ENCODE results near the gene RFX1. TPM values are rescaled to one million over a fixed set of nuclear protein-coding genes. Genes with fewer than 3 reads are reported as not detected.

RFX1 gene
- total and polyA plus RNA-seq, 2 experiments from 2014 or later, result 8.9 to 11.8 TPM

DNA sequence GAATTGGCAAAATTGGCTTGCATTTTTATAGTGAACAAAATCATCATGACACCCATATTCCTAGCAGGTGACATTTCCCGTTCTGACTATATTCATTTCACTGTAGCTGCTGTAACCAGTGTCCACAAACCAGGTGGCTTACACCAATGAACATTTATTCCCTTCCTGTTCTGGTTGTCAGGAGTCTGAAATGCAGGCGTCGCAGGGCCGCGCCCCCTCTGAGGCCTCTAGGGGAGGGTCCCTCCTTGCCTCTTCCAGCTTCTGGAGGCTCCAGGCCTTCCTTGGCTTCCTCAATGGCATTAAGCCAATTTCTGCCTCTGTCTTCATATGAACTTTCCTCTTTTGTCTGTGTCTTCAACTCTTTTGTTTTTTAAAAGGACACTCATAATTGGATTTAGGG, 15.4 kb upstream of the RFX1 start:
- Histone ChIP-seq H3K9me2 (ENCODE audit: insufficient read depth) (no peaks in the 10 kb centered on the region), H3K27ac (ENCODE audit: low read depth) (no peak overlapping the region), H4K20me1 (replicated peaks; ENCODE audit: insufficient read depth) (no peaks in the 10 kb centered on the region), H3K27me3 (ENCODE audit: insufficient read depth) (no peaks in the 10 kb centered on the region), H3K4me3 (no peak overlapping the region), H3K4me1 (ENCODE audit: insufficient read depth) (no peaks in the 10 kb centered on the region), H2AFZ (no peak overlapping the region), H3K79me2 (replicated peaks; ENCODE audit: insufficient read depth) (no peaks in the 10 kb centered on the region), H3F3A (replicated peaks; ENCODE audit: low read depth) (0 out of 2 replicates have a peak, but pooled peaks cover 6% of the 10 kb centered on the region), H3K36me3 (ENCODE audit: insufficient read depth) (no peaks in the 10 kb centered on the region), H3K4me2 (no peak overlapping the region)
- ATAC-seq, result peak; percentile 32
- Mint-ChIP-seq H3K9me3 (no peaks in the 10 kb centered on the region), H3K27ac (no peak overlapping the region), H3K4me3 (no peak overlapping the region), H3K4me1 (peaks cover 4% of the 10 kb centered on the region; the same call in 2 of the 3 replicates), H3K27me3 (ENCODE audit: insufficient read depth, low read depth, poor library complexity) (peaks cover 5% of the 10 kb centered on the region), H3K36me3 (ENCODE audit: low read depth) (no peaks in the 10 kb centered on the region)
- peak; percentile 53 for DNase-seq (ENCODE audit: low spot score)
- TF ChIP-seq, protein P1, sequence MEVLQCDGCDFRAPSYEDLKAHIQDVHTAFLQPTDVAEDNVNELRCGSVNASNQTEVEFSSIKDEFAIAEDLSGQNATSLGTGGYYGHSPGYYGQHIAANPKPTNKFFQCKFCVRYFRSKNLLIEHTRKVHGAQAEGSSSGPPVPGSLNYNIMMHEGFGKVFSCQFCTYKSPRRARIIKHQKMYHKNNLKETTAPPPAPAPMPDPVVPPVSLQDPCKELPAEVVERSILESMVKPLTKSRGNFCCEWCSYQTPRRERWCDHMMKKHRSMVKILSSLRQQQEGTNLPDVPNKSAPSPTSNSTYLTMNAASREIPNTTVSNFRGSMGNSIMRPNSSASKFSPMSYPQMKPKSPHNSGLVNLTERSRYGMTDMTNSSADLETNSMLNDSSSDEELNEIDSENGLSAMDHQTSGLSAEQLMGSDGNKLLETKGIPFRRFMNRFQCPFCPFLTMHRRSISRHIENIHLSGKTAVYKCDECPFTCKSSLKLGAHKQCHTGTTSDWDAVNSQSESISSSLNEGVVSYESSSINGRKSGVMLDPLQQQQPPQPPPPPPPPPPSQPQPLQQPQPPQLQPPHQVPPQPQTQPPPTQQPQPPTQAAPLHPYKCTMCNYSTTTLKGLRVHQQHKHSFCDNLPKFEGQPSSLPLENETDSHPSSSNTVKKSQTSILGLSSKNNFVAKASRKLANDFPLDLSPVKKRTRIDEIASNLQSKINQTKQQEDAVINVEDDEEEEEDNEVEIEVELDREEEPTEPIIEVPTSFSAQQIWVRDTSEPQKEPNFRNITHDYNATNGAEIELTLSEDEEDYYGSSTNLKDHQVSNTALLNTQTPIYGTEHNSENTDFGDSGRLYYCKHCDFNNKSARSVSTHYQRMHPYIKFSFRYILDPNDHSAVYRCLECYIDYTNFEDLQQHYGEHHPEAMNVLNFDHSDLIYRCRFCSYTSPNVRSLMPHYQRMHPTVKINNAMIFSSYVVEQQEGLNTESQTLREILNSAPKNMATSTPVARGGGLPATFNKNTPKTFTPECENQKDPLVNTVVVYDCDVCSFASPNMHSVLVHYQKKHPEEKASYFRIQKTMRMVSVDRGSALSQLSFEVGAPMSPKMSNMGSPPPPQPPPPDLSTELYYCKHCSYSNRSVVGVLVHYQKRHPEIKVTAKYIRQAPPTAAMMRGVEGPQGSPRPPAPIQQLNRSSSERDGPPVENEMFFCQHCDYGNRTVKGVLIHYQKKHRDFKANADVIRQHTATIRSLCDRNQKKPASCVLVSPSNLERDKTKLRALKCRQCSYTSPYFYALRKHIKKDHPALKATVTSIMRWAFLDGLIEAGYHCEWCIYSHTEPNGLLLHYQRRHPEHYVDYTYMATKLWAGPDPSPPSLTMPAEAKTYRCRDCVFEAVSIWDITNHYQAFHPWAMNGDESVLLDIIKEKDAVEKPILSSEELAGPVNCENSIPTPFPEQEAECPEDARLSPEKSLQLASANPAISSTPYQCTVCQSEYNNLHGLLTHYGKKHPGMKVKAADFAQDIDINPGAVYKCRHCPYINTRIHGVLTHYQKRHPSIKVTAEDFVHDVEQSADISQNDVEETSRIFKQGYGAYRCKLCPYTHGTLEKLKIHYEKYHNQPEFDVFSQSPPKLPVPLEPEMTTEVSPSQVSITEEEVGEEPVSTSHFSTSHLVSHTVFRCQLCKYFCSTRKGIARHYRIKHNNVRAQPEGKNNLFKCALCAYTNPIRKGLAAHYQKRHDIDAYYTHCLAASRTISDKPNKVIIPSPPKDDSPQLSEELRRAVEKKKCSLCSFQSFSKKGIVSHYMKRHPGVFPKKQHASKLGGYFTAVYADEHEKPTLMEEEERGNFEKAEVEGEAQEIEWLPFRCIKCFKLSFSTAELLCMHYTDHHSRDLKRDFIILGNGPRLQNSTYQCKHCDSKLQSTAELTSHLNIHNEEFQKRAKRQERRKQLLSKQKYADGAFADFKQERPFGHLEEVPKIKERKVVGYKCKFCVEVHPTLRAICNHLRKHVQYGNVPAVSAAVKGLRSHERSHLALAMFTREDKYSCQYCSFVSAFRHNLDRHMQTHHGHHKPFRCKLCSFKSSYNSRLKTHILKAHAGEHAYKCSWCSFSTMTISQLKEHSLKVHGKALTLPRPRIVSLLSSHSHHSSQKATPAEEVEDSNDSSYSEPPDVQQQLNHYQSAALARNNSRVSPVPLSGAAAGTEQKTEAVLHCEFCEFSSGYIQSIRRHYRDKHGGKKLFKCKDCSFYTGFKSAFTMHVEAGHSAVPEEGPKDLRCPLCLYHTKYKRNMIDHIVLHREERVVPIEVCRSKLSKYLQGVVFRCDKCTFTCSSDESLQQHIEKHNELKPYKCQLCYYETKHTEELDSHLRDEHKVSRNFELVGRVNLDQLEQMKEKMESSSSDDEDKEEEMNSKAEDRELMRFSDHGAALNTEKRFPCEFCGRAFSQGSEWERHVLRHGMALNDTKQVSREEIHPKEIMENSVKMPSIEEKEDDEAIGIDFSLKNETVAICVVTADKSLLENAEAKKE (CRISPR knock-in tag; IDR thresholded peaks at IDR 0.05), result no peak
- TF ChIP-seq JUNB (IDR thresholded peaks at IDR 0.05; ENCODE audit: unreplicated experiment) (no peak), EZH2phosphoT487 (IDR thresholded peaks at IDR 0.05; ENCODE audit: unreplicated experiment) (no peak), EZH2 (IDR thresholded peaks at IDR 0.05; ENCODE audit: low read depth, unreplicated experiment) (no peak), ETS1 (IDR thresholded peaks at IDR 0.05) (no peak), CREB1 (CRISPR knock-in tag; IDR thresholded peaks at IDR 0.05; ENCODE audit: low read depth) (no peak), POLR2AphosphoS5 (IDR thresholded peaks at IDR 0.05; ENCODE audit: low read depth) (no peak), NANOG (IDR thresholded peaks at IDR 0.05; ENCODE audit: borderline replicate concordance) (no peak), STAT1 (IDR thresholded peaks at IDR 0.05; ENCODE audit: unreplicated experiment) (no peak), ZNF331 (CRISPR knock-in tag; IDR thresholded peaks at IDR 0.05; ENCODE audit: low read depth) (no peak), REST (IDR thresholded peaks at IDR 0.05; ENCODE audit: unreplicated experiment) (no peak), ZNF114 (CRISPR knock-in tag; IDR thresholded peaks at IDR 0.05) (no peak)
- TF ChIP-seq, protein P2, sequence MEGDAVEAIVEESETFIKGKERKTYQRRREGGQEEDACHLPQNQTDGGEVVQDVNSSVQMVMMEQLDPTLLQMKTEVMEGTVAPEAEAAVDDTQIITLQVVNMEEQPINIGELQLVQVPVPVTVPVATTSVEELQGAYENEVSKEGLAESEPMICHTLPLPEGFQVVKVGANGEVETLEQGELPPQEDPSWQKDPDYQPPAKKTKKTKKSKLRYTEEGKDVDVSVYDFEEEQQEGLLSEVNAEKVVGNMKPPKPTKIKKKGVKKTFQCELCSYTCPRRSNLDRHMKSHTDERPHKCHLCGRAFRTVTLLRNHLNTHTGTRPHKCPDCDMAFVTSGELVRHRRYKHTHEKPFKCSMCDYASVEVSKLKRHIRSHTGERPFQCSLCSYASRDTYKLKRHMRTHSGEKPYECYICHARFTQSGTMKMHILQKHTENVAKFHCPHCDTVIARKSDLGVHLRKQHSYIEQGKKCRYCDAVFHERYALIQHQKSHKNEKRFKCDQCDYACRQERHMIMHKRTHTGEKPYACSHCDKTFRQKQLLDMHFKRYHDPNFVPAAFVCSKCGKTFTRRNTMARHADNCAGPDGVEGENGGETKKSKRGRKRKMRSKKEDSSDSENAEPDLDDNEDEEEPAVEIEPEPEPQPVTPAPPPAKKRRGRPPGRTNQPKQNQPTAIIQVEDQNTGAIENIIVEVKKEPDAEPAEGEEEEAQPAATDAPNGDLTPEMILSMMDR (conservative IDR thresholded peaks at IDR 0.05; ENCODE audit: low read depth in 2 of 2), result no peak
